ENCODE data around the gene FCRL6. TPM values are rescaled to one million over a fixed set of nuclear protein-coding genes. Genes with fewer than 3 reads are reported as not detected.
A peak's percentile ranks its signal among the peaks of the same experiment; 100 is the strongest.

The FCRL6 gene
- total RNA-seq, 1 donor from 2014 or later: not detected

GRCh38 chr1:159815926-159816325, 13.8 kb downstream of the FCRL6 start:
- Mint-ChIP-seq H3K4me1 (ENCODE audit: low read depth) (peaks cover 1% of the 10 kb centered on the region), H3K36me3 (ENCODE audit: insufficient read depth) (no peaks in the 10 kb centered on the region), H3K9me3 (ENCODE audit: low read depth) (no peaks in the 10 kb centered on the region), H3K4me3 (ENCODE audit: low read depth) (no peak overlapping the region), H3K27me3 (peaks cover 55% of the 10 kb centered on the region), H3K27ac (no peak overlapping the region)
- no peak for DNase-seq (ENCODE audit: low spot score, unreplicated experiment)
- TF ChIP-seq CTCF (IDR thresholded peaks at IDR 0.05; ENCODE audit: unreplicated experiment): no peak

- no peak for DNase-seq (ENCODE audit: low spot score, unreplicated experiment)
- no peaks in the 10 kb centered on the region for H3K36me3 Mint-ChIP-seq (ENCODE audit: insufficient read depth)
- H3K4me1 Mint-ChIP-seq (ENCODE audit: low read depth): peaks cover 1% of the 10 kb centered on the region
- no peak overlapping the region for H3K4me3 Mint-ChIP-seq (ENCODE audit: low read depth)
- peaks cover 57% of the 10 kb centered on the region for H3K27me3 Mint-ChIP-seq
- TF ChIP-seq CTCF (IDR thresholded peaks at IDR 0.05; ENCODE audit: unreplicated experiment): no peak
- peak overlapping the region; percentile 83 for H3K27ac Mint-ChIP-seq
- no peaks in the 10 kb centered on the region for H3K9me3 Mint-ChIP-seq (ENCODE audit: low read depth)
Measured at GRCh38 chr1:159817276-159818041, 15.3 kb downstream of the FCRL6 start.

GRCh38 chr1:159821171-159821867, 19.2 kb downstream of the FCRL6 start:
- Mint-ChIP-seq H3K4me1 (ENCODE audit: low read depth) (peaks cover 6% of the 10 kb centered on the region), H3K4me3 (ENCODE audit: low read depth) (no peak overlapping the region), H3K9me3 (ENCODE audit: low read depth) (no peaks in the 10 kb centered on the region), H3K36me3 (ENCODE audit: insufficient read depth) (no peaks in the 10 kb centered on the region), H3K27me3 (peaks cover 71% of the 10 kb centered on the region), H3K27ac (no peak overlapping the region)
- no peak for DNase-seq (ENCODE audit: low spot score, unreplicated experiment)
- peak; percentile 20 for TF ChIP-seq CTCF (IDR thresholded peaks at IDR 0.05; ENCODE audit: unreplicated experiment)

- H3K27ac Mint-ChIP-seq: no peak overlapping the region
- no peaks in the 10 kb centered on the region for H3K36me3 Mint-ChIP-seq (ENCODE audit: insufficient read depth)
- H3K27me3 Mint-ChIP-seq: peaks cover 87% of the 10 kb centered on the region
- no peak overlapping the region for H3K4me3 Mint-ChIP-seq (ENCODE audit: low read depth)
- H3K4me1 Mint-ChIP-seq (ENCODE audit: low read depth): peaks cover 6% of the 10 kb centered on the region
- H3K9me3 Mint-ChIP-seq (ENCODE audit: low read depth): no peaks in the 10 kb centered on the region
- no peak for TF ChIP-seq CTCF (IDR thresholded peaks at IDR 0.05; ENCODE audit: unreplicated experiment)
- no peak for DNase-seq (ENCODE audit: low spot score, unreplicated experiment)
Measured at GRCh38 chr1:159823406-159823805, 21.2 kb downstream of the FCRL6 start.

- Mint-ChIP-seq H3K27ac (no peak overlapping the region), H3K4me1 (ENCODE audit: low read depth) (peaks cover 5% of the 10 kb centered on the region)
Measured at GRCh38 chr1:159825564-159825963, 23.4 kb downstream of the FCRL6 start.

More at GRCh38 chr1:159825564-159825963, 23.4 kb downstream of the FCRL6 start:
- peaks cover 95% of the 10 kb centered on the region for H3K27me3 Mint-ChIP-seq
- no peak overlapping the region for H3K4me3 Mint-ChIP-seq (ENCODE audit: low read depth)
- no peaks in the 10 kb centered on the region for H3K36me3 Mint-ChIP-seq (ENCODE audit: insufficient read depth)
- no peak for DNase-seq (ENCODE audit: low spot score, unreplicated experiment)
- H3K9me3 Mint-ChIP-seq (ENCODE audit: low read depth): no peaks in the 10 kb centered on the region
- no peak for TF ChIP-seq CTCF (IDR thresholded peaks at IDR 0.05; ENCODE audit: unreplicated experiment)
